GM23338 (cell line): ENCODE data around the gene TEX51.

ENCODE experiments used
- CTCF ChIP-seq, 2 experiments: fragments of 200-600 bp in 1 of 2; sonication (generic) in 1 of 2; conservative IDR thresholded peaks; 2 replicates each; pipeline versions ENCODE4 v1.5.1 to v1.6.1; 2016 to 2017; ENCODE audit warnings: antibody characterized with exemption in 2 of 2, low read depth in 2 of 2, mild to moderate bottlenecking in 2 of 2, moderate library complexity in 1 of 2
- EZH2phosphoT487 ChIP-seq: fragments of 200-600 bp; sonication (generic); IDR thresholded peaks from one replicate; pipeline ENCODE4 v1.8.1; 2018; ENCODE audit warnings: antibody characterized with exemption; ENCODE audit not compliant: unreplicated experiment
- REST ChIP-seq: IDR thresholded peaks from one replicate; pipeline ENCODE4 v1.6.1; 2018; ENCODE audit warnings: antibody characterized with exemption; ENCODE audit not compliant: unreplicated experiment
- ZNF114 ChIP-seq: fragments of 250-450 bp; sonication (Bioruptor Pico); IDR thresholded peaks from 2 replicates; pipeline ENCODE4 v1.5.0; 2020; ENCODE audit warnings: mild to moderate bottlenecking, moderate library complexity

- TF ChIP-seq REST (no peak), CTCF (conservative IDR thresholded peaks at IDR 0.05; ENCODE audit: low read depth in 2 of 2) (no peak), EZH2phosphoT487 (no peak), ZNF114 (CRISPR knock-in tag) (no peak)
These were observed 32.4 kb downstream of the TEX51 start for GRCh38 chr2:126930970-126931590.
